ENCODE data around the gene GUCA1C. TPM values are rescaled to one million over a fixed set of nuclear protein-coding genes. Genes with fewer than 3 reads are reported as not detected.

Gene GUCA1C
- total RNA-seq, 4 donors from 2014 or later: not detected

GRCh38 chr3:108862865-108863798 lies 90.5 kb downstream of the GUCA1C start:
- no peak overlapping the region for H3K4me3 ChIP-seq (ENCODE audit: low read depth, poor library complexity, severe bottlenecking)
- 38 to 54% methylated on average over 7 of the region's 7 CpGs for WGBS, 2 donors
- intact Hi-C loops (cut with DNase I; ENCODE audit: low total_unique reads): no loop called here
- TF ChIP-seq POLR2A (IDR thresholded peaks at IDR 0.05) (no peak), CTCF (IDR thresholded peaks at IDR 0.05) (no peak)
- DNase-seq (ENCODE audit: low spot score in 2 of 2): no peak

GRCh38 chr3:108861401-108861800 lies 92.3 kb downstream of the GUCA1C start:
- no peak overlapping the region for H3K4me3 ChIP-seq (ENCODE audit: low read depth, poor library complexity, severe bottlenecking)
- 22 to 33% methylated on average over 1 of the region's 1 CpG for WGBS, 2 donors
- TF ChIP-seq POLR2A (IDR thresholded peaks at IDR 0.05): no peak
- intact Hi-C loops (cut with DNase I; ENCODE audit: low total_unique reads): no loop called here
- DNase-seq (ENCODE audit: low spot score in 2 of 2): no peak

Other genes starting within 250 kb of the GUCA1C start
- gene RETNLB, start 196.5 kb downstream of the GUCA1C start, total RNA-seq: not detected
- gene TRAT1, start 131.1 kb downstream of the GUCA1C start, total RNA-seq: not detected
- gene MORC1, start 164.3 kb upstream of the GUCA1C start, total RNA-seq: not detected
- not detected for gene C3orf85, start 182.8 kb upstream of the GUCA1C start, total RNA-seq